ENCODE data around the gene CD247. TPM values are rescaled to one million over a fixed set of nuclear protein-coding genes. Genes with fewer than 3 reads are reported as not detected.

The CD247 gene
- total RNA-seq, 4 donors from 2014 or later: 0.30 to 0.76 TPM; not detected in 2

DNA sequence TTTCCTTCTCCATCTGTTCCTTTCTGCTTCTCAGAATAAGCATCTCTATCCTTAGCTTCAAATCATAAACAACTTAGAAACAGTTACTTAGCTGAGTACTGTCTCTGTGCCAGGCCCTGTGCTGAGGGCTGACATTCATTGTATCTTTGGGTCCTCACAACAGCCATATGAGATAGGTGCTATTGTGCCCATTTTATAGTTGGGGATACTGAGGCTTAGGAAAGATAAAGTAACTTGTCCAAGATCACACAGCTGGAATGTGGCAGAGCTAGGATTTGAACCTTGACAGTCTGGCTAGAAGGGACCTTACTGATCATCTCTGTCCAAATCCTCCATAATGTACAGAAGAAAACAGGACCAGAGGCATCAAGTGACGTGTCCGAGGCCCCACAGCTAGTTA lies 25.0 kb downstream of the CD247 start:
- no peak overlapping the region for H3K4me3 ChIP-seq
- TF ChIP-seq POLR2AphosphoS5 (IDR thresholded peaks at IDR 0.05) (no peak), EP300 (IDR thresholded peaks at IDR 0.05) (no peak), POLR2A (IDR thresholded peaks at IDR 0.05) (no peak)
- TF ChIP-seq, protein P1, sequence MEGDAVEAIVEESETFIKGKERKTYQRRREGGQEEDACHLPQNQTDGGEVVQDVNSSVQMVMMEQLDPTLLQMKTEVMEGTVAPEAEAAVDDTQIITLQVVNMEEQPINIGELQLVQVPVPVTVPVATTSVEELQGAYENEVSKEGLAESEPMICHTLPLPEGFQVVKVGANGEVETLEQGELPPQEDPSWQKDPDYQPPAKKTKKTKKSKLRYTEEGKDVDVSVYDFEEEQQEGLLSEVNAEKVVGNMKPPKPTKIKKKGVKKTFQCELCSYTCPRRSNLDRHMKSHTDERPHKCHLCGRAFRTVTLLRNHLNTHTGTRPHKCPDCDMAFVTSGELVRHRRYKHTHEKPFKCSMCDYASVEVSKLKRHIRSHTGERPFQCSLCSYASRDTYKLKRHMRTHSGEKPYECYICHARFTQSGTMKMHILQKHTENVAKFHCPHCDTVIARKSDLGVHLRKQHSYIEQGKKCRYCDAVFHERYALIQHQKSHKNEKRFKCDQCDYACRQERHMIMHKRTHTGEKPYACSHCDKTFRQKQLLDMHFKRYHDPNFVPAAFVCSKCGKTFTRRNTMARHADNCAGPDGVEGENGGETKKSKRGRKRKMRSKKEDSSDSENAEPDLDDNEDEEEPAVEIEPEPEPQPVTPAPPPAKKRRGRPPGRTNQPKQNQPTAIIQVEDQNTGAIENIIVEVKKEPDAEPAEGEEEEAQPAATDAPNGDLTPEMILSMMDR (IDR thresholded peaks at IDR 0.05): no peak
- 92% methylated on average over 2 of the region's 2 CpGs for WGBS

DNA sequence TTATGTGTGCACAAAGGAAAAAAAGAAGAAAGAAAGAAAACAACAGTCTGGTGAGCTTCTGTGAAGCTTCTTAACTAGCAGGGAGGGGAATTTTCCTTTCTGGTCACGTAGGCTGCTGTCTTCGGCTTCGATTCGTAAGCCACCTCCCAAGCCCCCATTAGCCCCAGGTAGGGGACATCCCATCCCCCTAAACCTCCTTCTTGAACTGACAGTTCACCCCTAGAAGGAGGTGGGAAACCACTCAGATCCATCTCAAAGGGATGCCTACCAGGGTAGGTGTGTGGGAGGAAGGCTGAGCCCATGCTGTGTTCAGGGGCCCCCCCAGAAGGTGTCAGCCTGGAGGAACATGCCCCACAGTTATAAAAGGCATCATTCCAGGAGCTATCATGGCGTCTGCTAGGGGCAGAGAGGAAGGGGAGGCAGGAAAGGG lies 25.8 kb downstream of the CD247 start:
- Histone ChIP-seq H3K27me3 (peaks cover 29% of the 10 kb centered on the region), H3K36me3 (no peaks in the 10 kb centered on the region), H3K4me3 (no peak overlapping the region), H3K27ac (no peak overlapping the region), H3K4me1 (no peaks in the 10 kb centered on the region), H3K9me3 (no peaks in the 10 kb centered on the region)
- no peak for TF ChIP-seq EP300 (IDR thresholded peaks at IDR 0.05)
- TF ChIP-seq, protein P1 (IDR thresholded peaks at IDR 0.05): no peak
- TF ChIP-seq POLR2A (IDR thresholded peaks at IDR 0.05): no peak
- TF ChIP-seq POLR2AphosphoS5 (IDR thresholded peaks at IDR 0.05): no peak
- 39% methylated on average over 5 of the region's 5 CpGs for WGBS
- no peak for DNase-seq (ENCODE audit: low spot score in 2 of 2)

More for the DNA sequence above, 25.0 kb downstream of the CD247 start:
- Histone ChIP-seq H3K9me3 (no peaks in the 10 kb centered on the region), H3K27ac (no peak overlapping the region), H3K4me1 (no peaks in the 10 kb centered on the region), H3K36me3 (no peaks in the 10 kb centered on the region), H3K27me3 (peaks cover 29% of the 10 kb centered on the region)
- no peak for DNase-seq (ENCODE audit: low spot score in 2 of 2)

DNA sequence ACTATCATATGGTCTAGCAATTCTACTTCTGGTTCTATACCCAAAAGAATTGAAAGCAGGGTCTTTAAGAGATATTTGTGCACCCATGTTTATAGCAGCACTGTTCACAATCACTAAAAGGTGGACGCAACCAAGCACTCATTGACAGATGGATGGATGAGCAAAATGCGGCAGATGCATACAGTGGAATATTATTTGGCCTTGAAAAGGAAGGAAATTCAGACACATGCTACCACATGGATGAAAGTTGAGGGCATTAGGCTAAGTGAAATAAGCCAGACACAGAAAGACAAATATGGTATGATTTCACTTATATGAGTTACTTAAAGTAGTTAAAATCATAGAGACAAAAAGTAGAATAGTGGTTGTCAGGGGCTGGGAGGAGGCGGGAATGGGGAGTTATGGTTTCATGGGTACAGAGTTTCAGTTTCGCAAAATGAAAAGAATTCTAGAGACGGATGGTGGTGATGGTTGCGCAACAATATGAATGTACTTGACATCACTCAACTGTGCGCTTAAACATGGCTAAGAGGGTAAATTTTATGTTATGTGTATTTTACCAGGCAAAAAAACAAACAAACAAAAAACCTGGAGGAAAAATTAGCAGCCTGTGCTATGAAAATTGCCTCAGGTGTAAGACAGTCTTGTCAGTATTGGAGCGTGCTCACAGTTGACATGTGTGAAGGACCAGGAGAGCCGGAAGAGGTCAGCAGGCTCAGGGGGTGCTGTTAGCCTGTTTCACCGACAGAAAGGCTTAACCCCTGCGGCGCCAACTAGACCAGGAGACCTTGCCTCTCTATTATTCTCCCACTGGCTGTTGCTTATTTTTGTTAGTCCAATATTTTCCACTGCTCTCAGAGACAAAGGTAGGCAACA lies 26.5 kb downstream of the CD247 start:
- TF ChIP-seq POLR2A (IDR thresholded peaks at IDR 0.05): no peak
- TF ChIP-seq, protein P1 (IDR thresholded peaks at IDR 0.05): no peak
- no peak for TF ChIP-seq POLR2AphosphoS5 (IDR thresholded peaks at IDR 0.05)
- no peak for TF ChIP-seq EP300 (IDR thresholded peaks at IDR 0.05)
- WGBS: 68% methylated on average over 12 of the region's 12 CpGs

DNA sequence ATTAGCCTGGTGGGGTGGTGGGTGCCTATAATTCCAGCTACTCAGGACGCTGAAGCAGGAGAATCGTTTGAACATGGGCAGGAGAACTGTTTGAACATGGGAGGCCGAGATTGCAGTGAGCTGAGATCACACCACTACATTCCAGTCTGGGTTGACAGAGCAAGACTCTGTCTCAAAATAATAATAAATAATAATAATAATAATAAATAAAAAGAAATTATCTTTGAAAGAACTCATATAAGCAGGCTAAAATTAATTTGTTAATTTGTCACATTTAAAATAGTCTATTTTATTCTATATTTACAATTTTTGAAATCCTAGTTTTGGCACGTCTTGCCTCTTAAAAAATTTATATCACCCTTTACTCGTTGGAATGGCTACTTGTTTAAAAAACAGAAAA lies 27.6 kb downstream of the CD247 start:
- Histone ChIP-seq H3K36me3 (no peaks in the 10 kb centered on the region), H3K9me3 (no peaks in the 10 kb centered on the region), H3K4me3 (no peak overlapping the region), H3K4me1 (no peaks in the 10 kb centered on the region), H3K27ac (no peak overlapping the region), H3K27me3 (peaks cover 23% of the 10 kb centered on the region)
- TF ChIP-seq POLR2AphosphoS5 (IDR thresholded peaks at IDR 0.05) (no peak), EP300 (IDR thresholded peaks at IDR 0.05) (no peak), POLR2A (IDR thresholded peaks at IDR 0.05) (no peak)
- TF ChIP-seq, protein P1 (IDR thresholded peaks at IDR 0.05): no peak
- WGBS: 80% methylated on average over 5 of the region's 5 CpGs
- DNase-seq (ENCODE audit: low spot score in 2 of 2): no peak

More for the DNA sequence above, 26.5 kb downstream of the CD247 start:
- H3K9me3 ChIP-seq: no peaks in the 10 kb centered on the region
- no peak overlapping the region for H3K27ac ChIP-seq
- no peaks in the 10 kb centered on the region for H3K4me1 ChIP-seq
- no peaks in the 10 kb centered on the region for H3K36me3 ChIP-seq
- no peak for DNase-seq (ENCODE audit: low spot score in 2 of 2)
- H3K27me3 ChIP-seq: peaks cover 29% of the 10 kb centered on the region
- no peak overlapping the region for H3K4me3 ChIP-seq

DNA sequence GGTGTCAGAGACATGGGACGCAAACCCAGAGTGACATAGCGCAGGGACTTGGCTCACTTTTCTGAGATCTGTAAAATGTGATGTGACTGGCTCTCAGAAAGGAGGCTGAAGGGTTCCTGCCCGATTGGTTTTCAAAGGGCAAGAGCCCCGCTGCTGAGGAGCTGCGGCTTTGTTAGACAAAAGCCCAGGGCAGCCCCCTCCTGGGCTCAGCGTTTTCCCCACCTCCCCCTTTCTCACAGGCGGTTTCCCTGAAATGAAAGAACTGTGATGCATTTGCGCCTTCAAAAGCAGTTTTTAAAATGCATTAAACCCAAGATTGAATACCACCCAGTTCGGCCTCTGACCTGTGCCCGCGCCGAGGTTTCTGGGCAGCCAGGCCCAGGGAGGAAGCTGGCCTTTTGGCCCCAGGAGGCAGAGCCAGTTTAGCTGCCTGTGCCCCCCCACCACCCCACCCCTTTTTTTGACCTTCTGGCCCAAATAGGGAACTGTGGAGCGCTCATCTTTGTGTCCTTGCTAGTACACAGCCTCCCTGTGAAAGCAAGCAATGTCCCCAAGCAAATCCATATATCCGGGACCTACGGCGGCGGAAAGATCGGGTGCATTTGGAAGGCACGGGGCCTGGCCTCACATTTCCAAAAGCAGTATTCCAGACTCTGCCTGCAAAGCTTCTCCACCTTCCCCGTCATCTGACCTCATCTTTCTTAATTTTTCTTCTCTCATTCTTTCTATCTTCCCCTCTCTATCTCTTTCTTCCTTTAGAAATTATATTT lies 28.6 kb downstream of the CD247 start:
- Histone ChIP-seq H3K36me3 (no peaks in the 10 kb centered on the region), H3K4me1 (no peaks in the 10 kb centered on the region), H3K27me3 (peaks cover 22% of the 10 kb centered on the region), H3K27ac (no peak overlapping the region), H3K4me3 (no peak overlapping the region), H3K9me3 (no peaks in the 10 kb centered on the region)
- DNase-seq (ENCODE audit: low spot score in 2 of 2): no peak
- TF ChIP-seq POLR2AphosphoS5 (IDR thresholded peaks at IDR 0.05) (no peak), POLR2A (IDR thresholded peaks at IDR 0.05) (no peak), EP300 (IDR thresholded peaks at IDR 0.05) (no peak)
- TF ChIP-seq, protein P1 (IDR thresholded peaks at IDR 0.05): no peak
- WGBS: 84% methylated on average over 20 of the region's 20 CpGs

Measured in suprapubic skin (tissue), 4 donors.